ENCODE data around the gene GSK3B.

- TF ChIP-seq CTCF (IDR thresholded peaks at IDR 0.05), result no peak
- TF ChIP-seq POLR2AphosphoS5 (IDR thresholded peaks at IDR 0.05), result no peak
- no peak for TF ChIP-seq POLR2A (IDR thresholded peaks at IDR 0.05)
- TF ChIP-seq EP300 (IDR thresholded peaks at IDR 0.05), result no peak
Measured at GRCh38 chr3:120067083-120067482, 27.2 kb downstream of the GSK3B start.

Measured in stomach (tissue), 4 donors.